Endometrium (tissue), 2 donors: ENCODE results near the gene PARVG.

Experiments used
- FAIRE-seq: peaks from 2 replicates; lab custom pipeline; 2012; peaks lifted over from hg19 to GRCh38; lab: Jason Lieb, UNC
- donor health status: control.
- donor health status: control.

Gene PARVG

GRCh38 chr22:44155115-44155514, 25.6 kb upstream of the PARVG start:
- FAIRE-seq, result no peak

- FAIRE-seq, result no peak
These were observed 22.7 kb upstream of the PARVG start for GRCh38 chr22:44157916-44158618.

- FAIRE-seq, result no peak
These were observed 21.9 kb upstream of the PARVG start for GRCh38 chr22:44158816-44159215.

- FAIRE-seq, result no peak
These were observed 21.5 kb upstream of the PARVG start for GRCh38 chr22:44159221-44159620.

GRCh38 chr22:44159811-44160210, 20.9 kb upstream of the PARVG start:
- FAIRE-seq, result no peak

- FAIRE-seq, result no peak
These were observed 20.3 kb upstream of the PARVG start for GRCh38 chr22:44160421-44160820.

GRCh38 chr22:44161673-44162072, 19.1 kb upstream of the PARVG start:
- FAIRE-seq, result no peak

GRCh38 chr22:44162960-44163359, 17.8 kb upstream of the PARVG start:
- no peak for FAIRE-seq

GRCh38 chr22:44163536-44163935, 17.2 kb upstream of the PARVG start:
- no peak for FAIRE-seq

GRCh38 chr22:44164031-44164430, 16.7 kb upstream of the PARVG start:
- FAIRE-seq, result no peak

- FAIRE-seq, result no peak
These were observed 15.3 kb upstream of the PARVG start for GRCh38 chr22:44165286-44165874.

- FAIRE-seq, result no peak
These were observed 14.0 kb upstream of the PARVG start for GRCh38 chr22:44166498-44167276.

GRCh38 chr22:44167501-44167900, 13.2 kb upstream of the PARVG start:
- no peak for FAIRE-seq

GRCh38 chr22:44168206-44168605, 12.5 kb upstream of the PARVG start:
- no peak for FAIRE-seq

GRCh38 chr22:44170470-44170869, 10.3 kb upstream of the PARVG start:
- FAIRE-seq, result no peak

- no peak for FAIRE-seq
These were observed 9.2 kb upstream of the PARVG start for GRCh38 chr22:44171561-44171960.

GRCh38 chr22:44172370-44173108, 8.2 kb upstream of the PARVG start:
- FAIRE-seq, result no peak

GRCh38 chr22:44173154-44173553, 7.6 kb upstream of the PARVG start:
- FAIRE-seq, result no peak

- no peak for FAIRE-seq
These were observed 5.0 kb upstream of the PARVG start for GRCh38 chr22:44175676-44176075.

GRCh38 chr22:44179196-44179988, 1.3 kb upstream of the PARVG start:
- no peak for FAIRE-seq

GRCh38 chr22:44179989-44180705, 578 bp upstream of the PARVG start:
- FAIRE-seq, result no peak
